ENCODE results near the gene CSTF2T. TPM values are rescaled to one million over a fixed set of nuclear protein-coding genes. Genes with fewer than 3 reads are reported as not detected.
"Not testable (repeated sequence)": the region's sequence is repeated elsewhere in the genome, so short reads cannot be mapped to it uniquely, and the experiment has no call there.

CSTF2T gene
- polyA plus RNA-seq, 10 donors = 27.4 to 39.6 (median 32.4) TPM

DNA sequence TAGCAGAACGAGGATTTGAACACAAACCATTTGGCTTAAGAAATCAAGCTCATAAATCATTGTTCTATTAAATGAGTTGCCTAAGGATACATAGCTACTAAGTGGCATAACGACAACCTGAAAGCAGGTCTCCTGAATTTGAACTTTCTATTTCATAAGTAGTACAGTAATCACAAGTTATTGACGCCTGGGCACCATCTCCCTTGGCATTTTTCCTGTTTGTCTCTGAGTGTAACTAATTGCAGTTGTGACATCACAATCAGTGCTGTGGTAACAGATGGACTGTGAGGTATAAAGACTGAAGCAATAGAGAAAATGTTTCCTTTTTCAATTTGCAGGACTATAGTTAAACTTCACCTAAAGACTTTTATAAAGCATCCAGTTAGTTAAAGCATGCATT, 6.4 kb upstream of the CSTF2T start:
- DNase-seq = no peak

DNA sequence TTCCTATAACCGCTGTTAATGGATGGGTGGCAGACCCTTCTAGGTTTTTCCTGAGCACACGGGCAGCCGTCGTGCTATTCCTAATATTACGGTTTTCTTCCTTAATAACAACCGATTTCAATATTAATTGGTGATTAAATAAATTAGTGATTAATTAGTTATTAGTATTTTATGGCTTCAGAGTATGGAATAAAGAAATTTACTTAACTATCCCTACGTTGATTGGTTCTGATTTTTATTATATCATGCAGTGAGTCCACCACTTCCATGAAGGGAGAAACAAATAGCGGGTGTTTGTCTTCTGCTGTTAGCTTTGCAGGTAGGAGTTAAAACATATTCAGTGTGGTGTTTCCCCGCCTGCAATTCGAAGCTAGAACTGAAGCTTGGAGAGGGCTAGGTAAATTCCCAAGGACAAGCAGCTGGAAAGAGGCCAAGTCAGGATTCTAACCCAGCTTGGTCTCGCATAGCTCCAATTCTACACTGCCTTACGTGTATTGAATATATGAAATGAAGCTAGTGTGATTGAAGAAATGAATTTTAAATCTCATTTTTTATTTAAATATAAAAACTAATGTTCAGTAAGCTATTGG, 928 bp upstream of the CSTF2T start:
- DNase-seq = peak; percentile 52 to 77 (median 69)

DNA sequence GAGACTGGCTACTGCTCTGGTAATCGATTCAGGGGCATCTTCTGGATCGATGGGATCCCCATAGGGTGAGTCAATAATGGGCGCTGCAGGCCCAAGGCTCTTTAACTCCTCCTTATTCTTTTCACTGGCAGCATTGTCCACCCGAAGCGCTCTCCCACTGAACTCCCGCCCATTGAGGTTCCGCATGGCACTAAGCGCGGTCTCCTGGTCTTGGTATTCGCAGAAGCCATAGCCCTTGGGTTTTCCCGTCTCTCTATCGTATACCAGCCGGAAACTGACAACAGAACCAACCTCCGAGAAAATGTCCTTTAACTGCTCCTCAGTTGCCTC, 285 bp downstream of the CSTF2T start:
- DNase-seq = no peak

DNA sequence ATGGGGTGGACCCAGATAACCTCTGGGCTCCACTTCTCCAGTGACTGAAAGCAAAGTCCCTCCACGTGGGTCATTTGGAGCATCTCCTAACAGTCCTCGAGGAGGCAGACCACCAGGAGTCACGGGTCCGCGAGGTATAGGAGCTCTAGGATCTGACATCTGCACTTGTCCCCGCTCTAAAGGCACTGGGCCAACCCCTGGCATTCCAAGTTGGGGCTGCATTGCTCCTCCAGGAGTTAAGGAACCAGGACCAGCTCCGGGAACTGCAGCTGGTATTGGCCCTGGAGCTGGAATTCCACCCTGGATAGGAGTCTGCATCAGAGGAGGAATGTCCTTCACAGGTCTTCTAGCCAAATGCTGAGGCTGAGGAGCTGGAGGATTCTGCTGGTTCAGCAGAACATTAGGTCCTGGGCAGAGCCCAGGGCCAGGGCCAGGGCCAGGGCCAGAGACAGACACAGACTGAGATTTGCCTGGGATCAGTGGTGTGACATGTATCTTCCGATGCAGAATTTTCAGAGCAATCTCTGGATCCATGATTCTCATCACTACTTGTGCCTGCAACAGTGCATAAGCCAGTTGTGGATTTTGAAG, 827 bp downstream of the CSTF2T start:
- peak in 1 of 3 donors; percentile 11 for DNase-seq

DNA sequence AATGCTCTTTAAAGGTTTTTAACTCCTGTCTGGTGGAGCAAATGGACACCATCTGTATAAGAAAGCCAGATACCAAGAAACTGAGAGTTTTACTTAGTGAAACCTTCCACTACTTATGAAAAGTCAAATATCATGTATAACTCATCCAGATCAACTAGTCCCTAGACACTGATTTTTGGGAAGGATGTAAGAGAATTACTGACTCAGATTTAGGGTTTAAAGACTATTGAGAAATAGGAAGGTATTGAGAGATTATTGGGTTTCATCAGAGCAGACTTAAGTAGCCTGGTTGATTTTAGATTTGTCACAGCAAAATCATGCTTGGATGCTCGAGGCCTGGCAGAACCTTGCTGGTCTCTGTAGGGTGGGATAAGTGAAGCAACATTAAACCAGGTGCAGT, 3.1 kb downstream of the CSTF2T start:
- no peak for DNase-seq

DNA sequence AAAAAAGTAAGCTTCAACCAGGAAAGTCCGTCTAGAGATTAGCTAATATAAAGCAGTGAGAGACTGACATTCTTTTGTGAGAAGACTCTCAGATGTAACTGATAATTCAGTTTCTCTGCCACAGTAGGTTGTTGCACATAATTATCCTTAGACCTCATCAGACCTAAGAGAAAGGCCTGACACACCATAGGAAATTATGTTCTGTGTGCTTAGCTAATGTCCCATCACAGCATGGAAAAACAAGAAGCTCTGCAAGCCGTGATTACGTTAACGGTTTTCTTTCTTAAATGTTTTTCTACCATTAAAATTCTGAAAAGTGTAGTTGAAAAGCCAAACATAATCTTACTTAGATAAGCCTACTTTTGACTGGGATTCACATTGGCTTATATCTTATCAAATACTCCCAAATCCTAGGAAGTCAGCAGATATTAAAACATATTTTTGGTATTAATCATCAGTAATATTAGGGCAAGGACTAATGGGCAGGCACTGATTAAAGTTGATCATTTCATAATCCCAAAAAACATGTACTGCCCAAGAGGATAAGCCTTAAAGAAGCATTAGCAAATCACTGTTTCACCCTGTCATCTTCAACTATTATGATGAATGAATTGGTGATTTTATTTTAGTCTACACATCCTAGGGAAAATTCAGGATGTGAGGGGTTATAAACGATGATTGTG, 5.2 kb downstream of the CSTF2T start:
- DNase-seq = no peak

DNA sequence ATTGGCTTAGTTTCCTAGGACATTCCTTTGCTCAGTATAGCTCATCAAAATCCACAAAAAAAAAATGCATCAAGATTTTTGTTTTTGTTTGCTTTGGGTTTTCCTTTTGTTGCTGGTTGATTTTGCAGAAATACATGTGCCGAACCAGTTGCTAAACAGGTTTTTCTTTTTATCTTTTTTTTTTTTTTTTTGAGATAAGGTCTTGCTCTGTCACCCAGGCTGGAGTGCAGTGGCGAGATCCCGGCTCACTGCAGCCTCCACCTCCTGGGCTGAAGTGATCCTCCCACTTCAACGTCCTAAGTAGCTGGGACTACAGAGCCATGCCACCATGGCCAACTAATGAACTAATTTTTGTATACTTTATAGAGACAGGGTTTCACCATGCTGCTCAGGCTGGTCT, 8.3 kb downstream of the CSTF2T start:
- no peak for DNase-seq

DNA sequence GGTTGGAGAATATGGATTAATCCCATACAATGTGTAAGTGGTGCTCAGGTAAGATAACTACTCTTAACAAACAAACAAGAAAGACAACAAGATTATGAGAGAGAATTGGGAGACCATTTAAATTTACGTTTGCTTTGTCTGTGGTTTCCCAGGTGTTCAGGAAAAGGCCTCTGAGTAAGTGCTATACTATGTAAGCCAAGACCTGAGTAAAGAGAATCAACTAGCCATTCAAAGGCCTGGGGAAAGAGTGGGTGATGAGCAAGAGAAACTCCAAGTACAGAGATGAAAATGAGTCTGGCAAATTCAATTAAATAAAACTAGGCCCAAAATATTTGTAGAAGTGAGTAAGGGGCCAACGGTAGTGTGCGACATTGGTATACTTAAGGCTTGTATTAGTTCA, 9.9 kb downstream of the CSTF2T start:
- DNase-seq = no peak

DNA sequence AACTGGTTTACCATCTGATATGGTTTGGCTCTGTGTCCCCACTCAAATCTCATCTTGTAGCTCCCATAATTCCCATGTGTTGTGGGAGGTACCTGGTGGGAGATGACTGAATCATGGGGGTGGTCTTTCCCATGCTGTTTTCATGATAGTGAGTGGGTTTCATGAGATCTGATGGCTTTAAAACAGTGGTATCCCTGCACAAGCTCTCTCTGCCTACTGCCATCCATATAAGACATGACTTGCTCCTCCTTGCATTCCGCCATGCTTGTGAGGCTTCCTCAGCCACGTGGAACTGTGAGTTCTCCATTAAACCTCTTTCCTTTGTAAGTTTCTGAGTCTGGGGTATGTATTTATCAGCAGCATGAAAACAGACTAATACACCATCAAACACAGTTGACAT, 10.6 kb downstream of the CSTF2T start:
- not testable (repeated sequence) for DNase-seq

DNA sequence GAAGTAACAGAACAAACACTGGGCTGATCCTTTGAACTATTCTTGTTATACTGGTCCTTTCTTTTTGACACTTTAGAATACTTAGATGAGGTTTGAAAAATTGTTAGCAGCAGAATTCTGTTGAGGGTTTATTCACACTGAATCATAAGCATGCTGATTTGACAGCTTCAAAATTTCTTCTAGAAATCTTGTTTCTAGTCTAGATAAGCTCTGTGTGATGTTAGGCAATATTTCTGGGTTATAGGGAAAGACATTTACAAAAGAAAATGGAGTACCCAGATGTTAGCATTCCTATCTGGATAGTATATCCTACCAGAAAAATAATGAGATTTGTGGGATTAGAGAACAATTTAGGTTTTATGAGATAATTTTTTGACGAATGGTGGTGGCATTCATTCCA, 12.1 kb downstream of the CSTF2T start:
- DNase-seq = no peak

DNA sequence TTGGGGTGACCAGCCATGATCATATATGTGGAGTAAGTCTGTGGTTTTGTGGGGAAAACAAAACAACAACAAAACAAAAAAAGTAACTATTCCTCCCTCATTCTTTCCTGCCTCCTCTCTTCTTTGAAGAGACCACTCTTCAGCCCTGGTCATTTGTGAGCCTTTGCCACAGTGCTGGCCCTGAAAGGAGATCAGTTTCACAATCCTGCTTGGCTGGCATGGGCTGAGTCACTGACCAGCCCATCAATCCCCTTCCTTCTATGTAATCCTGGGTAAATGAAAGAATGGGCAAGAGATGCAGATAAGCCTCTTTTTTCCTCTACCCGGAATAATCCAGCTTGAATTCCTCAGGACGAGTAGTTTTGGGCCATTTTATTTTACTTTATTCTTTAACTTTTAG, 13.6 kb downstream of the CSTF2T start:
- no peak for DNase-seq

DNA sequence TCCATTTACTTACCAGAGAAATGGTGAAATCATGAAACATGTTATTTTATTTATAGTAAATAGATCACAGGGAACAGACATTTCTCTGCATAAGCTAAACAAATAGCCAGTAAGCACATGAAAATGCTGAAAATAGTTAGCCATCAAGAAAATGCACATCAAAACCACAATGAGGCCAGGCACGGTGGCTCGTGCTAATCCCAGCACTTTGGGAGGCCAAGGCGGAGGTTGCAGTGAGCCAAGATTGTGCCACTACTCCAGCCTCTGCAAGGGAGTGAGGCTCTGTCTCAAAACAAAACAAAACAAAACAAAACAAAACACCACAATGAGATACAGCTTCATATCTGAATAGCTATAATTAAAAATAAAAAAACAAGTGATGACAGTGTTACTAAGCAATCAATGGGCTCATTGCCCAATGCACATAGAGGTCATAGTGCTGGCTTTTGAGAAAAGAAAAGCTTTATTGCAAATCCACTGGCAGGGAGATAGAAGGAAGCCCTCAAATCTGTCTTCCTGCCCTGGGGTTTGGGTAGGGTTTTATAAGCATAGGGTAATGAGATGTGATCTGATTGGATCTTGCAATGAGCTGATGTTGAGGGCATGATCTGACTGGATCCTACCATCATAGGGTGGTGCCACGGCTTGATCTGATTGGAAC, 16.2 kb downstream of the CSTF2T start:
- peak in 1 of 3 donors; percentile 30 for DNase-seq

DNA sequence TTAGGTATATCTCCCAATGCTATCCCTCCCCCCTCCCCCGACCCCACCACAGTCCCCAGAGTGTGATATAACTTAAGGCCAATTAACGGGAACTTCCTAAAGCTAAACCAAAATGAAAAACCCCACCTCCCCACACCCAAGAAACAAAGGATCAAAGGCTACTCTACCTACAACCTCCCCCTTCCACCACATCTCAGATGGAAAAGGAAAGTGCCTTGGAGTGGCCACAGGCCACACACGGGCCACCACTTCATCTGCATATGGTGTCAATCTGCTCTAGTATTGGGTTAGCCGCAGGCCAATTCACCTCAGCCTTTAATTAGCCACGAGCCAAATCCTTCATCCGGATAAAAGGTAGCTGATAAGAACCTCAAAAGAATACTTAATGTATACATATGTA, 19.6 kb downstream of the CSTF2T start:
- no peak for DNase-seq

DNA sequence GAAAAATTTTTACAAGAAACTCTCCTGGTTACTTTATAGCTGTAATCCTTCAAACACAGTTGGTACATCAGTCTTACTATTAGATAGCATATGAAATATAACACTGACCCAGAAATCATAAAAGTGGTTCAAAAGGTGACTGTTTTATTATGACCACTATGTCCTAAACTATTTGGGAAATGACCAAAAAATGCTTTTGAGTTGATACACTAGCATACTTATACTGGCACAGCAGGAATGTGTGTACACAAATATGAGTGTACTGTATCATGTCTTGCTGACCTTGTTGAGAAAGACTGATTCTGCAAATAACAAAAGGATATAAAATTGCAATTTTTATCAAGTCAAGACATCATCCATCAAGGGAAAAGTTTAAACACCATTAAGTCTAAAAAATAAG, 24.3 kb downstream of the CSTF2T start:
- no peak for DNase-seq

DNA sequence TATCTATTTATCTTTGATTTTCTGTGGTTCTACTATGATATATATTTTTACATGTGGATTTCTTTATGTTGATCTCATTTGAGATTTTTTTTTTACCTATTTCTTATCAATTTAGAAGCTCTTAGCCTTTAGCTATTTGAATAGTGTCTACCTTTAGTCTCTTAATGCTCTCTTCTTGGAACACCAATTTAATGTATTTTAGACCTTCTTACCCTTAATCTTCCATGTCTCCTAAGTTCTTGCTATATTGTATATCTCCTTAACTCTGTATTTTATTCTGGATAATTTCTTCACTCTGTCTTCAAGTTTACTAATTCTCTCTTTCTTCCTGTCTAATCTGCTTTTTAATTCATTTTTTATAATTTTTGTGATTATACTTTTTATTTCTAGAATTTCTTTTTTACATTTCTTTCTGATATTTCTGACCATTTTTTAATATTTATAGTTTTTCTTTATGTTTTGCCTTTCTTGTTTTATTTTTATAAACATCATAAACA, 27.3 kb downstream of the CSTF2T start:
- DNase-seq = no peak

DNA sequence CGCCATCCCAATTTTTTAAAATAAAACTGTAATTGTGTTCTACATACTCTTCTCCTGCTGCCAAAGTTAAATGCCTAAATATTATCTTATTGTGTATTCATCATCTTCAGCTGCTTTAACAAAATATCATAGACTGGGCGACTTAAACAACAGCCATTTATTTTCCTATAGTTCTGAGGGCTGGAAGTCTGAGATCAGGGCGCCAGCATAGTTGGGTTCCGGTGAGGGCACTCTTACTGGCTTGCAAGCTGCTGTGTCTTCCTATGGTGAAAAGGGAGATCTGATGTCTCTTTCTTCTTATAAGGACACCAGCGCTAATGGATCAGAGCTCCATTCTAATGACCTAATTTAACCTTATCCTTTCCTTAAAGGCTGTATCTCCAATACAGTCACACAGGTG, 30.4 kb downstream of the CSTF2T start:
- no peak for DNase-seq

DNA sequence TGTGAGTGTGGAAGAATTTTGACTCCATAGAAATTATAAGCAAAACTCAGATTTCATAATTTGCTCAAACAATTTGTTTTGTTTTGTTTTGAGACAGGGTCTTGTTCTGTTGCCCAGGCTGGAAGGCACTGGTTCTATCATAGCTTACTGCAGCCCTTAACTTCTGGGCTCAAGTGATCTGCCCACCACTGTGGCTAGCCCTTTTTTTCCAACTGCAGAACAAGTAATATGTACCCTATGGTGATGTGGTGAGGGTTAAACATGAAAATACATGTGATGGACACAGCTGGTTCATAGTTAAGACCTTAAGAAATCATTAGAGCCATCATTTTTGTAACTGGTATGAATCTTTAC, 31.1 kb downstream of the CSTF2T start:
- no peak for DNase-seq

DNA sequence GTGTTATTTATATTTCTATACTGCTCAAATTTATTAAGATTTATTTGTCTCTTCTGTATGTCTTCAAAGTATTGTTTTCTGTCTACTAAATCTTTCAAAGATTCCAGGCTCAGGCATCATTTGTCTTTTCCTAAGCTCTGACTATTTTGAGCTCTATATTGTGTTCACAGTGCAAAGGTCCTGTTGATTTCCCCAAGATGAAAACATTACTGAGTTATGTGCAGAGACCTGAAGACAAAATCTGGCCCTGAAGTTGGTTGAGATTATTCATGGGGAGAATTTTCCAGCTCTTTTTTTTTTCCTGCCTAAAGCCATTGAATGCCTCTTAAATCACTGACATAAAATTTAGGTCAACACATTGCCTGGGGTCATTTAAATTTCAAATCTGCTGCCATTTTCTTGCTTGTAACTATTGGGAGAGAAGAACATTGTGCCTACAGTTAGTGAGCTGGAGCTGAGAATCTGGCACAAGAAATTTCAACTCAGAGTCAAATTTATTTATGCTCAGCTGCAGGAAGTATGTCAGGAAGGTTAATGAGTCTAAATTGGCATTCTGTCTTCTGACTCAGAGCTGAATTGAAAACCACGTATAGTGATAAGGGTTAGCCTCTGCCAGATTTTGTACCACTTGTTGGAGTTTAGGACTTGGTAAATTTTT, 31.6 kb downstream of the CSTF2T start:
- no peak for DNase-seq

DNA sequence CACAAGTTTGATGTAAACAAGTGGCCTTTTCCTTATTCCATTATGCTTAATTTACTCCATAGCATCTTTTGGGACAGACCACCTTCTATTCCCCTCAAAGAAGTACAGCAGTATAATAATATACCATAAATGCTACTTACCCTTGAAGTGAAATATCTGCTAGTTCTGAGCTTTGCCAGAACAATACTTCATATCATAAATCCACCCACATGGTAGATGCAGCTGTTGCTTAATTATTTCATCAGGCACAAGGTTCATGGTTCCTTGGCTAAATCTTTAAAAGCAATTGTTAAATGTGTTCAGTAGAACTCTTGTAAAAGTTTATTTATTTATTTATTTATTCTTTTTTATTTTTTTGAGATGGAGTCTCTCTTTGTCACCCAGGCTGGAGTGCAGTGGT, 32.9 kb downstream of the CSTF2T start:
- DNase-seq = peak in 1 of 3 donors; percentile 42

DNA sequence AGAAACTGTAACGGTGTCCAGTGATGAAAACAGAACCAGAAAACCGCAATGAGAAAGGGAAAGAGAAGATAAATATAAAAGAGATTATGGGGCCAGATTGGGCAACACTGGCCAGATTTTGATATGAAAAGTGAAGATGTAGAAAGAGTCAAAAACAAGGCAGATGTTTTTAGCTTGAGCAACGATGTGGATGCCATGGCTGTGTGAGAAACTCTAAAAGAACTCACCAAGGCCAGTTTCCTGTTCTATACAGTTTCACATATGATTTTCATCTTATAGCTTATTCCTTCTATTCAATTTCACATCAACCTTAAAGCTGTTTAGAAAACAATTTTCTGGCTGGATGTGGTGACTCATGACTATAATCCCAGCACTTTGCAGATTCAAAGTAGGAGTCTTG, 36.3 kb downstream of the CSTF2T start:
- no peak for DNase-seq

DNA sequence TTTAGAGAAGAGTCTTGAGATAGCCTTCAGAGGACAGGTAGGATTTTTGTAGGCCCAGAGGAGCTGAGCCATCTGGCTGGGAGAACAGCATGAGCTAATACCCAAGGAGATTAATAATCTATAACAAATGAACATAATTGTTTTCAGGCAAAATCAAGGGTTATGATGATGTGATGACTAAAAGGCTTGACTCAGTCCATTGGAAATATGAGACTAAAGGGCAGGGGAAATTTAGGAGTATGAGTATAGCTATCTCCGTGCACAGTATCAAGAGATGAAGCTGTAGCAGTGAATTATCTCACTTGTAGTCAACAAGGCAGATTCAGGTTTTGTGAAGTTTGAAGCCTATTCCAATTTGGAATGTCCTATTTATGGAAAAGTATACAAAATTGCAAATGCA, 40.1 kb downstream of the CSTF2T start:
- DNase-seq = no peak

DNA sequence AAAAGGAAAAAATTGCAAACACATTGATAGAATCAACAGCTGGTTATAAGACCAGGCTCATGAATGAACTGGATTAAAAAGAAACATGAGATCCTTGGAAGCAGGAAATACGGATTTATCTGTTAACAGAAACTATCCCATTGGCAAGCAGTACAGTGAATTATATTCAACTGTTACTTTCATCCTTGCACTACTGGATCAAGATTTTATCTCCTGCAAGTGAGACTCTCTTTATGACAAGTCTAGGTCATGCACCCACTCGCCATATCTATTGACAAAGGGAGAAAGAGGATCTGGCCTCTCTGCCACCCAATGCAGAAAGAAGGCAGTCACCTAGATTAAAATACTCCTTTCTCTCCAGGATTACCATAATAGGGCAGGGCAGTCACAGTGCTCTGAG, 41.4 kb downstream of the CSTF2T start:
- DNase-seq = peak in 2 of 3 donors; percentile 32 to 61

DNA sequence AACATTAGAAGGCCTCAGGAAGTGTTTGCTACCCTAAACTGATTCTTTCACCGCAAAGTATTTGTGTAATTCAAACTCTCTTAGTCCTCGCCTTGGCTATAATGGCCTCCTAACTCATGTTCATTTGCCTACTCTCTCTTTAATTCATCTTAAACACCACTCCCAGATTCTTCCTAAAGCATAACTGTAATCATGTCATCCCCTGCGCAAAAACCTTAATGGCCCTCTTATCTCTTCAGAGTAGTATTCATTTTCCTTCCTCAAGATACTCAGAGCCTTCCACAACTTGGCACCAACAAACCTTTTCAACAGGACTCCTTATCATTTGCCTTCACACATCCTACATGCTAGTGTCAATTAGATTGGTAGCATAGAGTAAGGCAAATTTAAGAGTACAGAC, 42.9 kb downstream of the CSTF2T start:
- DNase-seq = no peak
